Ramos (cell line): ENCODE measurements around the gene GCFC2.
"Not testable (repeated sequence)": the region's sequence is repeated elsewhere in the genome, so short reads cannot be mapped to it uniquely, and the experiment has no call there.

Experiments used
- in situ Hi-C: fragments of 300-500 bp; cut with MboI; formaldehyde crosslinking; loops from one replicate; pipeline ENCODE4 v1.14.3; 2022; ENCODE audit warnings: low sequenced_read_pairs; ENCODE audit not compliant: unreplicated experiment

The GCFC2 gene

DNA sequence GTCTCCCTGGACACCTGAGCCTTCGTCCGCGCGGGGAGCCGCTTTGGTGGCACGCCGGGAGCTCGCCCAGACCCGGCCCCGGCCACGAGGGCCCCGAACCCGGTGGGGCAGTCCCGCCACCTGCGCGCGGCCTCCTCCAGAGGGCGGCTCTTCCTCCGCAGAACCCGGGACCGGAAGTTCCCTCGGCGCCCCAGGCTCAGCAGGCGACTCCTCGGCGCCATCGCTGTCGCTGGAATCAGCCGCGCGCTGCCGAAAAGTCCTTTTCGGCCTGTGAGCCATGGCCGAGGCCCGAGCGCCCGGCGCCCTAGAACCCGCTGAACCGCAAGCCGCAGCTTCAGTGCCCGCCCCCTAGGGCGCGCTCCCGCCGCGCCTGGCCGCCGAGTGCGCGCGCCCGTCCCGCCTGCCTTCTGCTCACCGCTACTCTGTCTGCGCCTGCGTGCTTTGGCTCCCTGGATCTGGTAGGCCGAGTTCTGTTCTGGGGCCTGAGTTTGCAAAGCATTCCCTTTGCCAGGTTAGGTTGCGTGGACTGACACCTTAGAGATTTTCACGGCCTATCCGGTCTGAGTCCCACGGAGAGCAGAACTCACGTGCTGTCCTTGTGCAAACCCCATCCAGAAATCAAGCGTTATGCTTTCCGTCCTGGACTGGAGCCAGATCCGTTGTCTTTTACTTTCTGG, at the start of gene GCFC2:
Gene GCFC2, minus strand, starts transcription at position 339 of the 677 bp plus-strand sequence. Its CDS starts 60 bp downstream, at position 279.
- in situ Hi-C loops = no loop called here

DNA sequence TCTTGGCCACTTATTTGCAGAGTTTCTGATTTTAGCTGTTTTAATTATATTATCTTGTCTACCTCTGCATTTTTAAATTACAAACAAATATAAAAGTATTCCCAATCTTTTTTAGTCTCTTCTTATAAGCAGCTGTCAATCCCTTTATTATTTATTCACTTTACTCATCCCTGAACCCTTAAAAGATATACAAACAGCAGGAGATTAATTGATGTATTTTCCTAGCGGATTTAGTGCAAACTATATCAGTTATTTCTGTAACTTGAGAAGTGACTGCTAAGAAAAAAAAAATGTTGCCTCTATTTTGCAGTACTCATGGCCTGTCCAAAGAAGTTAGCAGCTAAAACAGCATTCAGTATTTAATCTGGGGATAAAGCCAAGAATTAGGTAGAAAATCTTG, 42.1 kb upstream of the GCFC2 start:
- in situ Hi-C loops = no loop called here

DNA sequence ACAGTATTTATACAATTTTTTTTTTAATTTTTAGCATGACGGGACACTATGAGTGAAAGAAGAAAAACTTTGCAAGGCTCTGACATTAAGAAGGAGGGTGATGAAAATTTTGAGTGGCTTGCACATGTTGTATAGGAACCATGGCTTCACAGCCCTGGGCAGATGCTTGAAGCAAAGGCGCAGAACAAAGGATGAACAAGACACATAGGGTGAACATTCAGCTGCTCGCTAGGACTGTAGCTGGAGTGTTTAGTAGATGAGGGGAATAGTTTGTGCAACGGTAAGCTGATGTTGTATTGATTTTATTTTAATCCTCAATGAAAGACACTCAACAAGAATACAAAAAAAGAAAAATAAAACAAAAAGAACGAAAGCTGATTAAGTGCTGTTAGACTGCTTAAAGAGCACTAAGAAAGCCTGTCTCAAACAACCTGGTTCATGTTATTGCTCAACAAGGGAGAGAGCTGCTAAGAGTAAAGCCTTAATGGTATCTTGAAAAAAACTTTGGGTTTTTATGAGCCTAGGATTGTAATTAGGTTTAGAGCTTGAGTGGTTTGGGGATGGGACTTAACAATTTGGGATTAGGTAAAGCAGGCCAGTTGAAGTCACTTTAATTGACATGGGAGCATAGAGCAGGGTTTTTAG, 41.2 kb upstream of the GCFC2 start:
- in situ Hi-C loops = no loop called here

GRCh38 chr2:75751360-75751759, 40.6 kb upstream of the GCFC2 start:
- in situ Hi-C loops = no loop called here

- in situ Hi-C loops = no loop called here
Observed at GRCh38 chr2:75737961-75738360, 27.2 kb upstream of the GCFC2 start.

- in situ Hi-C loops = no loop called here
Observed at GRCh38 chr2:75736276-75736675, 25.6 kb upstream of the GCFC2 start.

GRCh38 chr2:75729861-75730260, 19.1 kb upstream of the GCFC2 start:
- in situ Hi-C loops = no loop called here

GRCh38 chr2:75728614-75729419, 18.1 kb upstream of the GCFC2 start:
- in situ Hi-C loops = no loop called here

- in situ Hi-C loops = no loop called here
Observed at GRCh38 chr2:75722687-75723086, 12.0 kb upstream of the GCFC2 start.

DNA sequence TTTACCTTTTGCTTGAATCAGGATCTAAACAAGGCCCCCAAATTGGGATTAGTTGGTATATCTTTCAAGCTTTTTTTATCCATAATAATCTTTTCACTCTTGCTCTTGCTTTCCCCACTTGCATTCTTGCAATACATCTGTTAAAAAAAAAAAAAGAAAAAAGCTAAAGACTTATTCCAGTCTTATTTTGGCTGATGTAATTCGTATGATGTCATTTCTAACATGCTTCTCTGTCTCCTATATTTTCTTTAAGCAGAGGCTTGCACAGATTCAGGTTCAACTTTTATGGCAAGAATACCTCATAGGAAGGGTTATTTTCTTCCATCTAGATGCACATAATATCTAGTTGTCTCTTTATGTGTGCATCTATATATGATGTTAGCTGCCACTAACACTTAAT, 9.8 kb upstream of the GCFC2 start:
- in situ Hi-C loops = no loop called here

- in situ Hi-C loops = no loop called here
Observed at GRCh38 chr2:75719616-75720015, 8.9 kb upstream of the GCFC2 start.

DNA sequence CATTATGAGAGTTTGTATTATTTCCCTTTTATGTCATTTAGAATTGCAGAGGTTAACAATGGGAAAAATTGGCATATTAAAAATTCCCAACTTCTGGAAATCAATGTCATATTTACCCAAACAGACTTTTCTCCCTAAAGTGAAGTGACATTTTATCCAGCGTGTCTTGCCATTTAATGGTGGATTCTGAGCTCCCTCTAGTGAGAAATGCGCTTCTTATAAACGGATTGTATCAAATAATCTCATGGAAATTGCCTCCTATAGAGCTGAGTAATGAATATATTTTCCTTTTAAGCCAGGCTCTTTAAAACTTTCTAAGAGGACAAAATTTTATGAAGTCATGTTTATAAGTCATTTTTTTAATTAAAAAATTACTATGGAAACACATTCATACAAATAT, 5.7 kb upstream of the GCFC2 start:
- in situ Hi-C loops = no loop called here

DNA sequence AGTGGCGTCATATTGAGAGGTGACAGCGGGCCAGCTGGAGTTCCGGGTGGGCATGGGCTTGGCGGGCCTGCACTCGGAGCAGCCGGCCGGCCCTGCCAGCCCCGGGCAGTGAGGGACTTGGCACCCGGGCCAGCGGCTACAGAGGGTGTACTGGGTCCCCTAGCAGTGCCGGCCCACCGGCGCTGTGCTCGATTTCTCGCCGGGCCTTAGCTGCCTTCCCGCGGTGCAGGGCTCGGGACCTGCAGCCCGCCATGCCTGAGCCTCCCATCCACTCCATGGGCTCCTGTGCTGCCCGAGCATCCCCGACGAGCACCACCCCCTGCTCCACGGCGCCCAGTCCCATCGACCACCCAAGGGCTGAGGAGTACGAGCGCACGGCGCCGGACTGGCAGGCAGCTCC, 875 bp upstream of the GCFC2 start:
- in situ Hi-C loops = not testable (repeated sequence)

DNA sequence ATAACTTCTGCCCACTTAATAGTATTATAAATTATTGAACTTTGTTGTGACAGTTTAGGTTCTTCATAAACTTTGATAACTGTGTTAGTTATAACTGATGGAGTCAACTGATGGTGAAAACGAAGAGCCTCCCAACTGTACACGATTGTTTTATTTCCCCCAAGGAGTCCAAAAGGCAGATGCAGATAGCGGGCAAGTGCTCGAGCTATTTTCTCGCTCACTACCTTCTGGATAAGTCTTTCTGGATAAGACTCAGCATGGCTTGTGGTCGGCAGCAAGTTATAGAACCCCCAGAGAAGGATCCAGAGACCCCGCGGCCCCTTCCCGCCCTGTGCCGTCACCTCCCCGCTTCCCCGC, 517 bp downstream of the GCFC2 start:
- in situ Hi-C loops = no loop called here

- in situ Hi-C loops = loop anchor here (10.0 kb wide), 1 partner anchor 64 kb away; the partner anchor contains the start of gene MRPL19
Observed at GRCh38 chr2:75709297-75709696, 1.4 kb downstream of the GCFC2 start.

DNA sequence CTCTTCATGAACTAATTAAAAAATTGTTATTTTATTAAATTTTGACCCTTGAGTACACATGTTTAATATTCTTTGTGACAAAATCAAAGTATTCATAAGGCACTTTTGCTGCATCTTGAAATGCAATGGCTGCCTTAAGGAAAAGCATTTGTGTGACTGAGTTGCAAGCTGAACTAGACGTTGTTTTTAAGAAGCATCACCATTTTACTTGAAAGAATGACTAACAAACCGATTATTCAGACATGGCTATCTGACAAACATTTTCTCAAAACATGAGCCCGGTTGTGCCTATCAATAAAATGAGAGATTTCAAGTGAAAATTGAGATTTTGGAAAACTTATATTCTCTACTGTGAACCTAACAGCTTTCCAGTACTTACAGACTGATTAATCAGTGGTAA, 2.8 kb downstream of the GCFC2 start:
- in situ Hi-C loops = loop anchor here (10.0 kb wide), 1 partner anchor 63 kb away; the partner anchor contains the start of gene MRPL19

- in situ Hi-C loops = loop anchor here (10.0 kb wide), 1 partner anchor 61 kb away; the partner anchor contains the start of gene MRPL19
Observed at GRCh38 chr2:75705921-75706320, 4.8 kb downstream of the GCFC2 start.

GRCh38 chr2:75703589-75704287, 7.0 kb downstream of the GCFC2 start:
- in situ Hi-C loops = loop anchor here (10.0 kb wide), 1 partner anchor 59 kb away; the partner anchor contains the start of gene MRPL19

DNA sequence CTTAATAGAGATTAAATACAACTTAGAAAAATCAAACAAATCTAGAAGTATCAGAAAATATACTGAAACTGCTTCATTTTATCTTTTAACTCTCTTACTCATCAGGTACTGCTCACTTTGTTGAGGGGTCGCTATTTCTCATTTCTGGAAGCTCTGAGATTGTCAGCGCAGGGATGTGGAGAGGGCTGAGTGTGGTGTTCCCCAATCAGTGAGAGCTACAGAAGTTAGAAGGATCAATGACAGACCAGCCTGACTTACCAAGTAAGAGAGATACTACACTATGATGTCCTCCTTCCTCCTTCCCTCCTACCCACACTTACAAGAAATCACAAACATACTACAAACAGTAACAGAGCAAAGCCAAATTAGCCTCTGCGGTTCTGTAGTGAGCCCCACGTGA, 8.1 kb downstream of the GCFC2 start:
- in situ Hi-C loops = loop anchor here (10.0 kb wide), 1 partner anchor 58 kb away; the partner anchor contains the start of gene MRPL19

DNA sequence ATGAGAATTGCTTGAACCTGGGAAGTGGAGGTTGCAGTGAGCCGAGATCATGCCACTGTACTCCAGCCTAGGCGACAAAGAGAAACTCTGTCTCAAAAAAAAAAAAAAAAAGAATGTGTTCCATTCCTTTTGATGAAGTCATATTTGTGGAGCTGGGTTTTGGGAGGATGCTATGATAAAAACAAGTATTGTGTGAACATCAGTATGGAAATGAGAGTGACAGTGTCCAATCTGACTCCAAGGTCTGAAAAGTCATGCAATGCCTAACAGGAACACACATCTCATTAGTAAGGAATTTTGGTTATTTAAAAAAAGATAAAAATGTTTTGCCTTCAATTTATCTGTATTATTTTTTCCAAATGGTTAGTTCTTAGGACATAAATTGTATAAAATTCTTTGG, 11.8 kb downstream of the GCFC2 start:
- in situ Hi-C loops = no loop called here
